ENCODE measurements around the gene ARL13A. TPM values are rescaled to one million over a fixed set of nuclear protein-coding genes. Genes with fewer than 3 reads are reported as not detected.

The ARL13A gene
- total RNA-seq: not detected in 2 replicates

GRCh38 chrX:100969408-100969807, at the start of gene ARL13A:
ARL13A (plus strand) TSS chrX:100969708; CDS start chrX:100973690, 3,982 bp downstream.

GRCh38 chrX:100928660-100929613, 40.6 kb upstream of the ARL13A start, which contains the start of gene XKRX:
XKRX (minus strand) TSS chrX:100928917; CDS start chrX:100928304, 613 bp downstream.

Other genes with a start within 250 kb of the ARL13A start
- 4.7 and 7.1 TPM in 2 replicates for gene SYTL4, start 237.6 kb upstream of the ARL13A start, total RNA-seq
- gene CSTF2, start 149.3 kb upstream of the ARL13A start, total RNA-seq: 10.2 and 18.1 TPM in 2 replicates
- 0.11 TPM in 1 of 2 replicates, not detected in the other for gene NOX1, start 95.3 kb upstream of the ARL13A start, total RNA-seq
- 0.79 TPM in 1 of 2 replicates, not detected in the other for gene XKRX, start 40.8 kb upstream of the ARL13A start, total RNA-seq
- 7.5 and 12.7 TPM in 2 replicates for gene TRMT2B, start 82.4 kb downstream of the ARL13A start, total RNA-seq
- gene TMEM35A, start 109.2 kb downstream of the ARL13A start, total RNA-seq: not detected in 2 replicates
- 6.3 and 7.4 TPM in 2 replicates for gene CENPI, start 128.5 kb downstream of the ARL13A start, total RNA-seq

Data from placental epithelial cell (primary cell).